Measurements from ENCODE around the gene CRYGB. TPM values are rescaled to one million over a fixed set of nuclear protein-coding genes. Genes with fewer than 3 reads are reported as not detected.

Gene CRYGB
- total RNA-seq, 1 donor from 2014 or later = not detected

DNA sequence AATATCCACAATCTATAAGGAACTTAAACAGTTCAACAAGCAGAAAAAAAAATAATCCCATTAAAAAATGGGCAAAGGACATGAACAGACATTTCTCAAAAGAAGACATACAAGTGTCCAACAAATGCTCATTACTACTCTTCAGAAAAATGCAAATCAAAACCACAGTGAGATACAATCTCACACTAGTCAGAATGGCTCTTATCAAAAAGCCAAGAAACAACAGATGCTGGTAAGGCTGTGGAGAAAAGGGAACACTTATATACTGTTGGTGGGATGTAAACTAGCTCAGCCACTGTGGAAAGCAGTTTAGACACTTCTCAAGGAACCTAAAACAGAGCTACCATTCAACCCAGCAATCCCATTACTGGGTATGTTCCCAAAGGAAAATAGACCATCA lies 7.2 kb upstream of the CRYGB start:
- ChIA-PET POLR2A (interaction anchor here (0.7 kb wide), 1 partner anchor 1869 kb away, joined by 4 read pairs; no protein-coding TSS in a partner anchor), CTCF (no interaction called here)
- TF ChIP-seq, protein P1, sequence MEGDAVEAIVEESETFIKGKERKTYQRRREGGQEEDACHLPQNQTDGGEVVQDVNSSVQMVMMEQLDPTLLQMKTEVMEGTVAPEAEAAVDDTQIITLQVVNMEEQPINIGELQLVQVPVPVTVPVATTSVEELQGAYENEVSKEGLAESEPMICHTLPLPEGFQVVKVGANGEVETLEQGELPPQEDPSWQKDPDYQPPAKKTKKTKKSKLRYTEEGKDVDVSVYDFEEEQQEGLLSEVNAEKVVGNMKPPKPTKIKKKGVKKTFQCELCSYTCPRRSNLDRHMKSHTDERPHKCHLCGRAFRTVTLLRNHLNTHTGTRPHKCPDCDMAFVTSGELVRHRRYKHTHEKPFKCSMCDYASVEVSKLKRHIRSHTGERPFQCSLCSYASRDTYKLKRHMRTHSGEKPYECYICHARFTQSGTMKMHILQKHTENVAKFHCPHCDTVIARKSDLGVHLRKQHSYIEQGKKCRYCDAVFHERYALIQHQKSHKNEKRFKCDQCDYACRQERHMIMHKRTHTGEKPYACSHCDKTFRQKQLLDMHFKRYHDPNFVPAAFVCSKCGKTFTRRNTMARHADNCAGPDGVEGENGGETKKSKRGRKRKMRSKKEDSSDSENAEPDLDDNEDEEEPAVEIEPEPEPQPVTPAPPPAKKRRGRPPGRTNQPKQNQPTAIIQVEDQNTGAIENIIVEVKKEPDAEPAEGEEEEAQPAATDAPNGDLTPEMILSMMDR (IDR thresholded peaks at IDR 0.05) = no peak
- peaks cover 4% of the 10 kb centered on the region for H3K27me3 Mint-ChIP-seq
- no peak overlapping the region for H3K27ac Mint-ChIP-seq
- no peak for ATAC-seq (ENCODE audit: low read depth)
- intact Hi-C loops (cut with micrococcal nuclease) = no loop called here
- H3K36me3 Mint-ChIP-seq (ENCODE audit: low read depth) = no peaks in the 10 kb centered on the region
- H3K9me3 Mint-ChIP-seq = peaks cover 12% of the 10 kb centered on the region
- H3K4me3 Mint-ChIP-seq = no peak overlapping the region
- no peak for DNase-seq
- H3K4me1 Mint-ChIP-seq = no peaks in the 10 kb centered on the region

DNA sequence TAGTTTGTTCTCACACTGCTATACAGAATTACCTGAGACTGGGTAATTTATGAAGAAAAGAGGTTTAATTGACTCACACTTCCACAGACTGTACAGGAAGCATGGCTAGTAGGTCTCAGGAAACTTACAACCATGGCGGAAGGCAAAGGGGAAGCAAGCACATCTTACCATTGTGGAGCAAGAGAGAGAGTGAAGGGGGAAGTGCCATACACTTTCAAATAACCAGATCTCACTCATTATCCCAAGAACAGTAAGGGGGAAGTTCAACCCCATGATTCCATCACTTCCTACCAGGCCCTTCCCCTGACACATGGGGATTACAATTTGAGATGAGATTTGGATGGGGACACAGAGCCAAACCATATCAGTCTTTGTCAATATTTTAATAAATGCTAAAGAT lies 5.0 kb upstream of the CRYGB start:
- DNase-seq = no peak
- peaks cover 12% of the 10 kb centered on the region for H3K9me3 Mint-ChIP-seq
- no peak overlapping the region for H3K27ac Mint-ChIP-seq
- H3K4me3 Mint-ChIP-seq = no peak overlapping the region
- H3K36me3 Mint-ChIP-seq (ENCODE audit: low read depth) = no peaks in the 10 kb centered on the region
- H3K27me3 Mint-ChIP-seq = peaks cover 7% of the 10 kb centered on the region
- H3K4me1 Mint-ChIP-seq = no peaks in the 10 kb centered on the region
- TF ChIP-seq, protein P1 (IDR thresholded peaks at IDR 0.05) = no peak
- no peak for ATAC-seq (ENCODE audit: low read depth)
- intact Hi-C loops (cut with micrococcal nuclease) = no loop called here
- CTCF ChIA-PET = no interaction called here
- POLR2A ChIA-PET = no interaction called here

DNA sequence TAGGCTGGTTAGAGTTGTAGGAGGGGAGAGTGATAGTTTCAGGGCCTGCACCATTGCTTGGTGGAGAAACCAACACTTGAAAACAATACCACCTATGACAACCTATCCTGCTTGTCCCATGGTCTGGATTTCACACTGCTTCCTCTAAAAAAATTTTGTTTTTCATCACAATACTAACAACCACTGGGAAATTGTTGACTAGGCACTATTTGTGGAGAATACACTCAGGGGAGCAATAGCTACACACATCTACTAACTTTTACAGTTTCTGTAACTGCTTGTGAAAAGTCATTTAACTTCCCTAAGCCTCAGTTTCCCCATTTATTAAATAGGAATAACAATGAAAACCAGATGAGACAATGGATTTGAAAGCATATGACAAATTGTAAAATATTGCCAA lies 4.1 kb upstream of the CRYGB start:
- CTCF ChIA-PET = no interaction called here

DNA sequence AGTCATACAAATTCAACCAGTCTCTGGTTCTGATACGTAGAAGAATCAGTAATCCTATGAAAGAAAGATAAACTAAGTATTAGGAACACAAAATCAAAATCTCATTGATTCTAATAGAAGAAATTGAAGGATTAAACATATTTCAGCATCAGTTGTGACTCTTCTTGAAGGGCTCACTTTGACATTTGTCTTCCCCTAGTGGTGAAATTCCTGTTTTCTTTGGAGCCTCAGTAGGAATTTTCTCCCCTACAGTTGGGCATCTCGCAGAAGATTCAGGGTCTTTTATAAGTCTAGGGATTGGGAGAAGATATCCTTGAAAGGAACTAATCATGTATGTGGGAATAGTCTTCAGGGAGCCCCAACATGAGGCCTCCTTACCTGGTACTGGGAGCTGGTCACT lies 2.8 kb upstream of the CRYGB start:
- ChIA-PET CTCF (no interaction called here), POLR2A (no interaction called here)
- H3K4me1 Mint-ChIP-seq = no peaks in the 10 kb centered on the region
- H3K36me3 Mint-ChIP-seq (ENCODE audit: low read depth) = no peaks in the 10 kb centered on the region
- DNase-seq (no peak), ATAC-seq (ENCODE audit: low read depth) (no peak)
- no peak overlapping the region for H3K4me3 Mint-ChIP-seq
- TF ChIP-seq, protein P1 (IDR thresholded peaks at IDR 0.05) = no peak
- peaks cover 12% of the 10 kb centered on the region for H3K9me3 Mint-ChIP-seq
- intact Hi-C loops (cut with micrococcal nuclease) = no loop called here
- H3K27ac Mint-ChIP-seq = no peak overlapping the region
- peaks cover 8% of the 10 kb centered on the region for H3K27me3 Mint-ChIP-seq

More for the DNA sequence above, 4.1 kb upstream of the CRYGB start:
- intact Hi-C loops (cut with micrococcal nuclease) = no loop called here
- peaks cover 12% of the 10 kb centered on the region for H3K9me3 Mint-ChIP-seq
- H3K27ac Mint-ChIP-seq = no peak overlapping the region
- no peak for ATAC-seq (ENCODE audit: low read depth)
- DNase-seq = no peak
- no peaks in the 10 kb centered on the region for H3K4me1 Mint-ChIP-seq
- TF ChIP-seq, protein P1 (IDR thresholded peaks at IDR 0.05) = no peak
- peaks cover 5% of the 10 kb centered on the region for H3K27me3 Mint-ChIP-seq
- no peaks in the 10 kb centered on the region for H3K36me3 Mint-ChIP-seq (ENCODE audit: low read depth)
- H3K4me3 Mint-ChIP-seq = no peak overlapping the region
- POLR2A ChIA-PET = no interaction called here

DNA sequence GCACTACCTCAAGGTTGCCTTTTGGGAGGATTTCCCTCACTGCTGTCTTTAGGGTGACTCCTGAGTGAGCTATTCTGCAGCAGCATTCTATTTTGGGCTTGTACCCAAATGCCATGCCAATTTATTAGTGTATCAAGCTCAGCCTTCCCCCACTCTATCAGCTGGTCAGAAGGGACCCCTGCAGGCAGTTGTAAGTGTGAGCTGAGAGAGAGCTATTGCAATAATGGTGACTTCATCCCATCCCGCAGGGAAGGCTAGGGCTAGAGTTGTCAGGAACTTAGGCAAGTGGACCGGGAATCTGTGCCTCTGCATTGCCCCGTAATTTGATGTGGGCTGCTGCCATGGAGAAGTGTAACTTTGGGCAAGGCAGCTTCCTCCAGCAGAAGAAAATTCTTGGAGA lies 1.8 kb upstream of the CRYGB start:
- Mint-ChIP-seq H3K4me1 (no peaks in the 10 kb centered on the region), H3K9me3 (peaks cover 12% of the 10 kb centered on the region), H3K27ac (no peak overlapping the region), H3K36me3 (ENCODE audit: low read depth) (no peaks in the 10 kb centered on the region), H3K4me3 (no peak overlapping the region), H3K27me3 (peaks cover 8% of the 10 kb centered on the region)
- CTCF ChIA-PET = no interaction called here
- TF ChIP-seq, protein P1 (IDR thresholded peaks at IDR 0.05) = no peak
- DNase-seq = no peak
- intact Hi-C loops (cut with micrococcal nuclease) = no loop called here
- POLR2A ChIA-PET = no interaction called here
- ATAC-seq (ENCODE audit: low read depth) = no peak
